HCT116 (cell line): Measurements from ENCODE around the gene C1orf50. TPM values are rescaled to one million over a fixed set of nuclear protein-coding genes. Genes with fewer than 3 reads are reported as not detected.
A peak's percentile ranks its signal among the peaks of the same experiment; 100 is the strongest.

ENCODE experiments used
- ATAC-seq: fragments of 200-7000 bp; cut with Tn5 transposase; 2 replicates; pipeline ENCODE4 v1.9.1; 2020; ENCODE audit warnings: mild to moderate bottlenecking, moderate library complexity
- BruUV-seq: library from RNA; stranded (reverse); fragments of 400-500 nt; replicated peaks from 2 replicates; lab custom pipeline; 2021; lab: Mats Ljungman, UMichigan
- CTCF ChIA-PET: fragments of 300-600 bp; sonication (Branson Sonifier 250); formaldehyde crosslinking; loops from one replicate; lab custom pipeline; 2021; ENCODE audit warnings: antibody characterized with exemption; lab: Charles Lee
- POLR2A ChIA-PET: fragments of 300-600, 350-600 bp; sonication (Branson Sonifier 250); formaldehyde crosslinking; loops from one replicate; lab custom pipeline; 2021; ENCODE audit warnings: antibody characterized with exemption; lab: Charles Lee
- RAD21 ChIA-PET, 2 experiments: fragments of 300-600 bp; sonication (Branson Sonifier 250); formaldehyde crosslinking; loops; one replicate each; lab custom pipeline; 2023; ENCODE audit warnings: low total read pairs in 2 of 2; ENCODE audit not compliant: uncharacterized antibody in 2 of 2, unreplicated experiment in 2 of 2, low non-redundant PET in 1 of 2; lab: Charles Lee
- DNase-seq: peaks from one replicate; pipeline ENCODE4 v3.0.0-alpha.2; 2010; ENCODE audit warnings: low read depth, low spot score
- H2AFZ ChIP-seq: fragments of 200-600 bp; shearing (Covaris generic), sonication (generic); 2 replicates; pipeline ENCODE4 v1.6.1; 2017; ENCODE audit warnings: low read depth, mixed run types, mixed read lengths, antibody characterized with exemption, low read length; ENCODE audit not compliant: poor library complexity, severe bottlenecking
- H3K27ac ChIP-seq: 2 replicates; pipeline ENCODE4 v1.5.1; 2012; ENCODE audit warnings: low read depth, low read length
- H3K27me3 ChIP-seq: fragments of 200-600 bp; sonication (generic); 2 replicates; pipeline ENCODE4 v1.6.1; 2016; ENCODE audit warnings: mixed run types, low read length, mixed read lengths; ENCODE audit not compliant: insufficient read depth
- H3K36me3 ChIP-seq, 2 experiments: fragments of 200-500 bp in 1 of 2; fragments of 200-600 bp in 1 of 2; sonication (Bioruptor generic) in 1 of 2; sonication (generic) in 1 of 2; 2 replicates each; pipeline versions ENCODE4 v1.5.1 to v1.6.1; 2014 to 2016; ENCODE audit warnings: low read length in 2 of 2, inconsistent platforms in 1 of 2, mixed read lengths in 1 of 2, mixed run types in 1 of 2; ENCODE audit not compliant: insufficient read depth in 2 of 2, control insufficient read depth in 1 of 2
- H3K4me1 ChIP-seq, 2 experiments: fragments of 200-600 bp in 1 of 2; sonication (generic) in 1 of 2; 2 replicates each; pipeline versions ENCODE4 v1.5.1 to v1.6.1; 2012 to 2017; ENCODE audit warnings: low read length in 2 of 2, inconsistent platforms in 1 of 2, mild to moderate bottlenecking in 1 of 2, mixed read lengths in 1 of 2, mixed run types in 1 of 2, moderate library complexity in 1 of 2; ENCODE audit not compliant: insufficient read depth in 2 of 2, control insufficient read depth in 1 of 2
- H3K4me2 ChIP-seq: fragments of 200-600 bp; sonication (generic); 2 replicates; pipeline ENCODE4 v1.6.1; 2017; ENCODE audit warnings: mixed run types, low read length, mixed read lengths
- H3K4me3 ChIP-seq, 2 experiments: fragments of 200-600 bp in 1 of 2; sonication (generic) in 1 of 2; replicated peaks in 1 of 2; 2 replicates each; pipeline ENCODE4 v1.5.1; 2011 to 2016; ENCODE audit warnings: low read length in 2 of 2, control low read depth in 1 of 2, low read depth in 1 of 2, mild to moderate bottlenecking in 1 of 2, mixed read lengths in 1 of 2, mixed run types in 1 of 2
- H3K79me2 ChIP-seq: fragments of 200-600 bp; sonication (generic); 2 replicates; pipeline ENCODE4 v1.6.1; 2017; ENCODE audit warnings: mild to moderate bottlenecking, mixed run types, low read length, moderate library complexity, mixed read lengths; ENCODE audit not compliant: insufficient read depth
- H3K9ac ChIP-seq: fragments of 200-600 bp; sonication (generic); 2 replicates; pipeline ENCODE4 v1.6.1; 2016; ENCODE audit warnings: low read length, mixed read lengths
- H3K9me2 ChIP-seq: fragments of 200-600 bp; sonication (generic), shearing (Covaris generic); 2 replicates; pipeline ENCODE4 v1.6.1; 2017; ENCODE audit warnings: mixed run types, mild to moderate bottlenecking, moderate library complexity; ENCODE audit not compliant: insufficient read depth
- H3K9me3 ChIP-seq, 2 experiments: fragments of 200-500 bp in 1 of 2; fragments of 200-600 bp in 1 of 2; sonication (Bioruptor generic) in 1 of 2; sonication (generic) in 1 of 2; 2 replicates each; pipeline ENCODE4 v1.6.1; 2014 to 2017; ENCODE audit warnings: low read length in 2 of 2, mixed read lengths in 2 of 2, inconsistent platforms in 1 of 2, low read depth in 1 of 2, mild to moderate bottlenecking in 1 of 2, mixed run types in 1 of 2, moderate library complexity in 1 of 2; ENCODE audit not compliant: control insufficient read depth in 1 of 2, insufficient read depth in 1 of 2
- H4K20me1 ChIP-seq: fragments of 200-600 bp; sonication (generic), shearing (Covaris generic); 2 replicates; pipeline ENCODE4 v1.6.1; 2017; ENCODE audit warnings: mixed run types, mild to moderate bottlenecking, moderate library complexity; ENCODE audit not compliant: insufficient read depth
- CEBPB ChIP-seq: IDR thresholded peaks from 2 replicates; pipeline ENCODE4 v1.6.1; 2012; ENCODE audit warnings: low read depth
- CTCF ChIP-seq, 3 experiments: fragments of 200-600 bp in 1 of 3; sonication (generic) in 1 of 3; IDR thresholded peaks in 2 of 3; conservative IDR thresholded peaks in 1 of 3; 2 replicates each; pipeline ENCODE4 v1.5.1; 2012 to 2017; ENCODE audit warnings: low read depth in 2 of 3, low read length in 2 of 3, antibody characterized with exemption in 1 of 3, borderline replicate concordance in 1 of 3, control low read depth in 1 of 3, mild to moderate bottlenecking in 1 of 3, mixed read lengths in 1 of 3, mixed run types in 1 of 3, moderate library complexity in 1 of 3; ENCODE audit not compliant: insufficient read depth in 1 of 3
- EGR1 ChIP-seq: IDR thresholded peaks from 2 replicates; pipeline ENCODE4 v1.6.1; 2012; ENCODE audit warnings: low read depth
- ELF1 ChIP-seq: IDR thresholded peaks from 2 replicates; pipeline ENCODE4 v1.6.1; 2012; ENCODE audit warnings: low read depth, borderline replicate concordance
- EZH2phosphoT487 ChIP-seq: fragments of 200-600 bp; IDR thresholded peaks from 2 replicates; pipeline ENCODE4 v1.6.1; 2018; ENCODE audit warnings: antibody characterized with exemption, borderline replicate concordance
- POLR2A ChIP-seq: IDR thresholded peaks from 2 replicates; pipeline ENCODE4 v1.7.0; 2011; ENCODE audit warnings: borderline replicate concordance; ENCODE audit not compliant: insufficient read depth, insufficient read length; ENCODE audit errors: extremely low read depth
- POLR2AphosphoS5 ChIP-seq: IDR thresholded peaks from 2 replicates; pipeline ENCODE4 v1.6.1; 2011; ENCODE audit warnings: mild to moderate bottlenecking, low read depth, low read length, moderate library complexity
- REST ChIP-seq: IDR thresholded peaks from 2 replicates; pipeline ENCODE4 v1.6.1; 2012; ENCODE audit warnings: low read depth
- TCF7L2 ChIP-seq: IDR thresholded peaks from 2 replicates; pipeline ENCODE4 v1.7.0; 2011; ENCODE audit warnings: borderline replicate concordance, inconsistent platforms; ENCODE audit not compliant: insufficient read depth, insufficient read length; ENCODE audit errors: extremely low read depth
- YY1 ChIP-seq: IDR thresholded peaks from 2 replicates; pipeline ENCODE4 v1.6.1; 2011; ENCODE audit warnings: low read length, low read depth, moderate library complexity, mild to moderate bottlenecking; ENCODE audit not compliant: insufficient replicate concordance; ENCODE audit errors: extremely low read depth
- ZNF274 ChIP-seq: fragments of 200-500 bp; sonication (Bioruptor generic); IDR thresholded peaks from 2 replicates; pipeline ENCODE4 v1.6.1; 2014; ENCODE audit warnings: mild to moderate bottlenecking, low read depth, low read length, inconsistent platforms
- intact Hi-C: fragments of 100-400 bp; cut with micrococcal nuclease; formaldehyde crosslinking; loops from 2 replicates; pipeline ENCODE4 v1.10.0; 2022
- total RNA-seq: library from RNA; stranded (reverse); gene quantifications from one replicate; pipeline ENCODE4 v1.2.1, GENCODE V29; 2021; ENCODE audit not compliant: unreplicated experiment

The C1orf50 gene
- total RNA-seq, 1 experiment from 2014 or later, result 5.8 TPM

GRCh38 chr1:42735477-42736105 lies 31.5 kb upstream of the C1orf50 start:
- Histone ChIP-seq H2AFZ (no peak overlapping the region), H3K36me3 (no peaks in the 10 kb centered on the region), H3K79me2 (no peaks in the 10 kb centered on the region), H3K9me2 (no peaks in the 10 kb centered on the region), H3K4me2 (no peak overlapping the region), H3K4me3 (no peak overlapping the region), H3K4me1 (peaks cover 4 to 12% of the 10 kb centered on the region in 2 experiments), H3K27me3 (no peaks in the 10 kb centered on the region), H3K27ac (no peak overlapping the region; the same call in 1 of the 2 replicates), H4K20me1 (no peaks in the 10 kb centered on the region), H3K9ac (no peak overlapping the region), H3K9me3 (no peaks in the 10 kb centered on the region)
- TF ChIP-seq POLR2A (no peak), POLR2AphosphoS5 (no peak), CEBPB (no peak), TCF7L2 (no peak), ELF1 (no peak)
- ATAC-seq, result peak; percentile 19; the same call in 1 of the 2 replicates
- POLR2A ChIA-PET, result no interaction called here
- CTCF ChIA-PET, result interaction anchor here (0.7 to 1.0 kb wide), 3 partner anchors 30 to 588 kb away, joined by 3 to 4 read pairs (median 3); no protein-coding TSS in a partner anchor
- RAD21 ChIA-PET, result no interaction called here
- intact Hi-C loops, result loop anchor here (10.0 kb wide), 2 partner anchors 391 to 561 kb away; no protein-coding TSS in a partner anchor
- DNase-seq, result no peak
- BruUV-seq, result no TSS peak

DNA sequence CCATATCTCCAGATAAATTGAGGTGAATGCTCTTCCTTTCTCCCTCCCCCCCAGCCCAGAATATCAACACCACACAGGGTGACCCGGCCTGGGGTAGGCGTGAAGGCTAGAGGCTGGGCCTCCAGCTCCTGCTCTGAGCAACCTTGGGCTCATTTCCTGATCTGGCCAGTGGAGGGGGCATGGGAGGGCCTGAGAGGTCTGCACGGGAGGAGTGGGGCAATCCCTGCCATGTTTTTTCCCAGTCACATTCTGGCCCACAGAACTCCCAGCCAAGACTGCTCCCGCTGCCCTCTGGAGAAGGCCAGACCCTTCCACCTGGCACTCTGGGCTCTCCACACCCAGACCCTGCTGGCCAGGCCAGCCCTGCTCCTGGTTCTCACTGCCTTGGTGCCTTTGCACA lies 30.9 kb upstream of the C1orf50 start:
- DNase-seq (no peak), ATAC-seq (peak; percentile 88)
- Histone ChIP-seq H3K4me2 (no peak overlapping the region), H3K9me3 (no peaks in the 10 kb centered on the region), H2AFZ (no peak overlapping the region), H3K79me2 (no peaks in the 10 kb centered on the region), H3K4me3 (no peak overlapping the region), H3K4me1 (peaks cover 0 to 6% of the 10 kb centered on the region in 2 experiments; a peak in 3 of 4 replicates), H4K20me1 (no peaks in the 10 kb centered on the region), H3K36me3 (no peaks in the 10 kb centered on the region), H3K27me3 (no peaks in the 10 kb centered on the region), H3K9ac (no peak overlapping the region), H3K27ac (no peak overlapping the region; the same call in 1 of the 2 replicates), H3K9me2 (no peaks in the 10 kb centered on the region)
- CTCF ChIA-PET, result interaction anchor here (0.7 to 1.0 kb wide), 3 partner anchors 30 to 589 kb away, joined by 3 to 4 read pairs (median 3); no protein-coding TSS in a partner anchor
- intact Hi-C loops, result loop anchor here (10.0 kb wide), 2 partner anchors 391 to 561 kb away; no protein-coding TSS in a partner anchor
- no TSS peak for BruUV-seq
- RAD21 ChIA-PET, result no interaction called here
- TF ChIP-seq YY1 (no peak), TCF7L2 (no peak), POLR2A (no peak), EZH2phosphoT487 (no peak), CTCF (IDR thresholded peaks at IDR 0.05 in 2 of 3, conservative IDR thresholded peaks at IDR 0.05 in 1 of 3; ENCODE audit: borderline replicate concordance in 1 of 3, insufficient read depth in 1 of 3, low read depth in 2 of 3, low read length in 2 of 3) (peak in 2 of 3 experiments; percentile 44 to 64; a peak in 4 of 6 replicates), ZNF274 (no peak), REST (no peak), EGR1 (no peak)
- POLR2A ChIA-PET, result no interaction called here
